Measurements from ENCODE around the gene TNS3.
A peak's percentile ranks its signal among the peaks of the same experiment; 100 is the strongest.

The TNS3 gene

GRCh38 chr7:47405921-47406800 lies 175.8 kb downstream of the TNS3 start:
- DNase-seq = no peak

- DNase-seq = no peak
Measured at GRCh38 chr7:47405286-47405904, 176.5 kb downstream of the TNS3 start.

DNA sequence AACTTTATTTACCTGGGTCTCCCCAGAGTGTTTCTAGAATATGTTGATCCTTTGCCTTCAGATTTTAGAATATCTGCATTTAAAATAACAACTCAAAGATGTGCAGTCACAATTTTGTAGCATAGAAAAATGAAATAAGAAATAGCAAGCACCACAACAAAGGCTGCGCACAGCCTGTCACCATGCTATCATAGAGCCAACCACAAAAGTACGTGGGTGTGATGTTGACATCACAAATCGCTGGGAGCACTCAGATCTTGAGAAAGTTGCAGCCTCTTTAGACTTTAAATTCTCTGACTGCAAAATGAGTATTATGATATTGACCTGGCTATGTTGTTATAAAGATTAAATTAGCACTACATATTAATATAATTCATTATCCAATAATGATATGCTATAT lies 177.9 kb downstream of the TNS3 start:
- DNase-seq = no peak

- no peak for DNase-seq
Measured at GRCh38 chr7:47402941-47403866, 178.7 kb downstream of the TNS3 start.

- DNase-seq = no peak
Measured at GRCh38 chr7:47401611-47402570, 180.0 kb downstream of the TNS3 start.

DNA sequence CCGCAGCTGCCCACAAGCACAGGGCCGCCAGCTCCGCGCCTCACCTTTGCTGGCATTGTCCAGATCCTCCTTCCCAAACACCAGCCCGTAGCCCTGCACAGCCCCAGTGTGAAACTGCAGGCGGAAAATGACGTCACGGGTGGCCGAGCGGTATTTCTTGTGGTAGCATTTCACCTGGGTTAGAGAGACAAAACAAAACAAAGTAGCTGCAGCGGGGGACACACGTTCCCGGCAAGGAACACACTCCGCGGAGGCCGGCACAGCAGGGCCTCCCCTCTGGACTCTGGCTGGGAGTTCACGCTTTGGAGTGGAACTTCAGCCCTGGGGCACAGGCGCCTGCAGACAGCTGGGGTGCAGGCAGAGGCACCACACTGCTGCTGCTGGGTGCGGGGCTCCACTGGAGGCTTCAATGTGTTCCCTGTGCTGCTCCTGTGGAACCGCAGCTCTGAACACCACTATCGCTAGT lies 181.1 kb downstream of the TNS3 start:
- DNase-seq = peak; percentile 21

GRCh38 chr7:47400001-47400400 lies 181.9 kb downstream of the TNS3 start:
- no peak for DNase-seq

DNA sequence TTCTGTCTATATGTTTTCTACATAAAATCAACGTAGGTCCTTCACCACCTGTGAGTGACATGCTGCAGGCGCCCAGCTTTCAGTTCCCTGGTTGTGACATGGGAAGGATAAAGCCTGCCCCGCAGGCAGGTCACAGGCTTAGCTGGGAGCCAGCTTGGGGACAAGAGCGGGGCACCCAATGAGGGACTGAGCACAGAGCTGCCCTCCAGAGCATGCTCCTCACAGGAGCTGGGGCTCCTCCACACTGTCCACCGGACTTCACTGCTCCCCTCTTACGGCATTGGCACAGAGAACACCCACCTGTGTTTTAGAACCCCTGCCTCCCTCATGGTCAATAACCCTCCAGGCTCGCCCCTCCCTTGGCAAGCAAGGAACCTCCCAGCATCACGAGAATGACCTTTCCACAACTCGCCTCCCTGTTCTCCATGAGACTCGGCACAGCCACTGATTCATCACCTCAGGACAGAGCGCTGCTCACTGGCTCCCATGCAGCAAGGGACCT lies 187.1 kb downstream of the TNS3 start:
- no peak for DNase-seq

- DNase-seq = no peak
Measured at GRCh38 chr7:47394216-47394615, 187.7 kb downstream of the TNS3 start.

DNA sequence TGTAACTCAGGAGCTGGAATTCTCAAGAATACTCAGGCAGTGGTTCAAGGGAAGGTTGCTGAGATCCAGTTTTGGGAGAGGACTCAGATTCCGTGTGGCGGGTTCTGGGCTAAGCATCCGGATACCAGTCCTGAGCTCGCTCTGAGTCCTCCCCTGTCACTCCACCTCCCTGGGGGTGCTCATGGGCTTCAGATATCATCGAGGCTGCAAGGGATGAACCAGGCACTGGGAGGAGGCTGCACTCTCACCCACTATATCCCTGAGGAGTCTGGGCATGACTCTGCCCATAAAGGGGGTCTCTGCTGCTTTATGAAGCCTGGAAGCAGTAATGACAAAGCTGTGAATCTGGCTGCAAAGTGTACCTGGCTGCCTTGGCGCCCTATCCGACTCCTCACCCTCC lies 188.5 kb downstream of the TNS3 start:
- no peak for DNase-seq

DNA sequence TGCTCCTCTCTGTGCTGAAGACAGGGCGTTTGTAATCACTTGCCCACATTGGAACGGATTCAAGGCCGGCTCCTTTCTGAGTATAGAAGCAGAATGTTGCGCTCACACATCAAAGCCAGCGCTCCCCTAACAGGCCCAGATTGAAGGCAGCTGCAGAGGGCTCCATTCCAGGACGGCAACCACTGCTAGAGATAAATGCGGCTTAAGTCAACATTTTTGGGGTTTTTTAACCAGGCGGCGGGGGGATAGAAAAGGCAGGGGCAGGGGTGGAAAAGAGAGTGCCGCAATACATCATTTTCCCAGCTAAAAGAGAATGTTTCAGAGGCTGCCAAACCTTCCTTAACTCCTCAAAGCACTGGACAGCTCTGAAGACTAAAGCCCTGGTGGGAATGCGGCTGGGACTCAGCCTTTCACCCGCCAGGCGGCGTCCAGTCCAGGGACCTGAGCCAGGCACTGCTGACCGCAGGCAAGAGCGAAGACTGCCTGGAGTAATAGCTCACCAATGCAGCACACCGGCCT lies 189.6 kb downstream of the TNS3 start:
- DNase-seq = no peak

GRCh38 chr7:47391726-47392125 lies 190.2 kb downstream of the TNS3 start:
- no peak for DNase-seq

DNA sequence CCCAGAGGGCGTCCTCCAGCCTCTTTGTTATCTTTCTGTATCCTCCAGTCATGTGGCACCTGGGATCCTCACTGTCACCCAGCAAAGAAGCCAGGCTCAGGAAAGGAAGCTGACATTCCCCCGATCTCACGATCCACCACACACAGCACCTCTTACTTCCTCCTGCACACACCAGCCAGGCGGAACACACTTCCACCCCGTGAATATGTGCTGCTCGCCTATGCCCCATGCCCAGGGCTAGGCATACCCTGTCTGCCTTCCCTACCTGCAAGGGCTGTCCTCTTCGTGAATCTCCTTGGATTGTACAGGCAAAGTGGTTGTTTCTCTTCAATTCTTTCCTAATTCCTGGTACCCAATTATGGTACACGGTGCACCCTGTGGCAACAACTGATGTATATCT lies 191.0 kb downstream of the TNS3 start:
- DNase-seq = no peak

GRCh38 chr7:47389923-47390630 lies 191.8 kb downstream of the TNS3 start:
- no peak for DNase-seq

DNA sequence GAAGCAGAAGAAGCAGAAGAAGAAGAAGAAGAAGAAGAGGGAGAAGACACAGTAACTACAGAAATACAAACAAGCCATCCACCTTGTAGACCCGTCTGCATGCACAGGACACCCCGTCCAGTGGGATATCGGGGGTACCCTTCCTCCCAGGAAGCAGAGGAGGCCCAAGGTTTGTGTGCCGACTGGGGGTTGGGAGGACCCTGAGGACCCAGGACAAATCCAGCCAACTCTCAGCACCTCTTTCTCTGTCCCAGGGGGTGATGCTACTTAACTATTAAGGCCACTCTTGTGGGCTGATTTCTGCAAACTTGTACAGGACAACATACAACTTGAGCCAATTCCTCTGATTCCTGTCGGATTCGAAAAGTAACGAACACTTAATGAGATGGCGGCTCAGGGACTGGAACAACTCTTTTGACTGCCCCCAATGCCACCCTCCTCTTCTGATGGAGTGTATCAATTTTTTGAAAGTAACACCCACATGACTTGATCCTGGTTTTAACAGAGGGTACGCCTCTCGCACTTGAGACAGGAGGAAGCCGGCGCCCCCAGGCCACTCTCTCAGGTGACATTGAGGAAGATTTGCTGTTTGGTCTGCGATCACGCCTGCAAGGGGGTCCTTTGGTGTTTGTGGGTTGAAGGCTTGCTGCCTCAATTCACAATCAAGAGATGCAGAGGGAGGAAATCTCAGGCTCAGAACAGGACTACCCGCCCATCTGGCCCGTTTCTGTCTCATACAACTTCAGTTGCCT lies 192.6 kb downstream of the TNS3 start:
- DNase-seq = no peak

DNA sequence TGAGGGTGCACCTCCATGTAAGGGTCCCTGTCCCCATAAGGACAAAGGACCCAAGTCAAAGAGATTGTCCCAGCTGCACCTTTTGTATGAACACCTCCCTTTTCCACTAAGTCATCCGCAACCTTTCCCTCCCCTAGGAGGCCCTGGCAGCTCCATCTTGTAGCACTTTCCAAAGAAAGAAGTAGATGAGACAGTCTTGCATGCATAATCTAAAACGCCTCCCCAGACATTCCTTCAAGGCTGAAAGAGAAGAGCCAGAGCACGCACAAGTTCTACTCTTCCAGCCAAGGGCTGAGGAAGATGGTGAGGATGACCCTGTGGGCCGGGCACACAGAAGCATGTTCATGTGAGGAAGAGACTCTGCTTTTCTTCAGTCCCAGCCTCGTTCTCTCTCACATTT lies 194.4 kb downstream of the TNS3 start:
- no peak for DNase-seq

DNA sequence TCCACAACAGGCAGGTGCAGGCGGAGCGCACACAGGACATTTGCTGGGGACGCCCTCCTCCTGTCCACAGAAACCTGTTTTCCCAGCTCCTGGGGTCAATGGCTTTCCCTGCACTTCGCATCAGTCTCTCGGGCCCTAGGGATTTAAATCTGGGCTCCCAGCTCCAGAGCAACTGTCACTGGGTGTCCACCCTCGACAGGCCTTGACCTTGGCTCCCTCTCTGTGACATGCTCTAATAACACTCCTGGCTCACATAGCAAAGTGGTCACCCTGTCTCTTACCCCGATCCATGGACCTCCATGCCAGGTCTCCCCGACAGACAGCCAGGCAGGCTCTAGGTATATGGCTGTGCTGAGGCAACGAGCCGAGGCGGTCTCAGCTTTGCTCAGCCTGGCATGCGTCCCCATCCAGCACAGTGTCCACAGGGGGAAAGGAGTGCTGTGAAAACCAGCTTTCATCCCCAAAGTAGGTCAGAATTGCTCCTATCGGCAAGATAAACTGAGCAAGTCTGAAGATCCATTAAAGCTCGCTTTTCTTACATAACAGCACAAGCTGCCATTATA lies 195.6 kb downstream of the TNS3 start:
- no peak for DNase-seq

- DNase-seq = no peak
Measured at GRCh38 chr7:47385536-47386125, 196.3 kb downstream of the TNS3 start.
